Heart left ventricle (tissue), 16 donors: ENCODE measurements around the gene SRI. TPM values are rescaled to one million over a fixed set of nuclear protein-coding genes. Genes with fewer than 3 reads are reported as not detected.

Experiments
- ATAC-seq, 4 donors: fragments of 200-7000 bp; cut with Tn5 transposase; one replicate each; pipeline ENCODE4 v1.9.1; 2020 to 2022; ENCODE audit warnings: moderate library complexity in 4 of 4, mild to moderate bottlenecking in 3 of 4, moderate number of reproducible peaks in 1 of 4
- DNase-seq, 5 donors: peaks; one replicate each; pipeline ENCODE4 v3.0.0-alpha.2; 2020
- H3K27ac ChIP-seq, 12 donors: fragments of 200-600 bp; sonication (generic) in 4 of 12; one replicate each; pipeline versions ENCODE4 v1.5.0 to v1.8.0; 2016 to 2022; ENCODE audit warnings: mild to moderate bottlenecking in 2 of 12
- H3K27me3 ChIP-seq, 9 donors: fragments of 200-600 bp; sonication (generic) in 2 of 9; one replicate each; pipeline versions ENCODE4 v1.5.1 to v1.8.0; 2016 to 2022; ENCODE audit warnings: mild to moderate bottlenecking in 3 of 9
- H3K36me3 ChIP-seq, 9 donors: fragments of 200-600 bp; sonication (generic) in 2 of 9; one replicate each; pipeline versions ENCODE4 v1.5.0 to v1.8.0; 2018 to 2022; ENCODE audit warnings: mild to moderate bottlenecking in 2 of 9
- H3K4me1 ChIP-seq, 12 donors: fragments of 200-600 bp; sonication (generic) in 4 of 12; one replicate each; pipeline versions ENCODE4 v1.5.0 to v1.8.0; 2016 to 2022; ENCODE audit warnings: mild to moderate bottlenecking in 3 of 12
- H3K4me3 ChIP-seq, 12 donors: fragments of 200-600 bp; sonication (generic) in 4 of 12; one replicate each; pipeline versions ENCODE4 v1.5.0 to v1.8.0; 2017 to 2022; ENCODE audit warnings: mild to moderate bottlenecking in 9 of 12, moderate library complexity in 4 of 12
- H3K9me3 ChIP-seq, 12 donors: fragments of 200-600 bp; sonication (generic) in 4 of 12; one replicate each; pipeline versions ENCODE4 v1.5.0 to v1.8.0; 2016 to 2022; ENCODE audit warnings: mild to moderate bottlenecking in 1 of 12
- POLR2A ChIP-seq, 2 donors: fragments of 450-650 bp; IDR thresholded peaks; one replicate each; pipeline ENCODE4 v1.6.1; 2017; ENCODE audit warnings: antibody characterized with exemption in 2 of 2, mild to moderate bottlenecking in 2 of 2, moderate library complexity in 2 of 2
- WGBS, 4 donors: extraction: QIAGEN DNeasy Blood & Tissue Kit in 2 of 4; methylation state at CpG; one replicate each; pipeline versions ENCODE4 v1.1.5 to v1.1.7; 2013 to 2018; 5-methylcytosine and 5-hydroxymethylcytosine counted together
- intact Hi-C, 10 donors: fragments of 100-400 bp; cut with DNase I; formaldehyde crosslinking; loops; one replicate each; pipeline versions ENCODE4 v1.11.1 to v1.14.2; 2022
- polyA plus RNA-seq, 2 donors: library from polyadenylated mRNA; stranded (reverse); fragments of 200-250 nt; gene quantifications; one replicate each; pipeline ENCODE4 v1.2.3, GENCODE V29; 2013
- total RNA-seq, 9 donors: library from RNA; depleted of rRNA in 2 of 9; stranded (reverse); fragments of >200 nt in 2 of 9; fragmentation: NEBNext Ultra II Directional in 3 of 9; extraction: Animal tissue kit (Norgen Biotek cat#: 25700) in 3 of 9; gene quantifications; one replicate each; pipeline versions ENCODE4 v1.1.0 to v1.2.4, GENCODE V29; 2016 to 2023
- TF ChIP-seq, protein P1 (sequence below), 12 donors: fragments of 200-600 bp; sonication (generic) in 4 of 12; IDR thresholded peaks; one replicate each; pipeline versions ENCODE4 v1.5.0 to v1.8.0; 2018 to 2022; ENCODE audit warnings: antibody characterized with exemption in 12 of 12, mild to moderate bottlenecking in 5 of 12
- donor health status: ischemic (EF 13 %, LVEDD 7.1; RV severe dilation, severe dysfunction).
- donor health status: healthy with polysubstance abuse.
- donor health status: DM: no; HTN: yes; CAD: no.
- donor health status: DM: no; HTN: no; CAD: no.
- donor health status: ischemic (EF 25% LVEDD 6.9; RV normal size, moderate dysfunction).
- donor health status: ischemic (EF 25% LVEDD 5.7; RV mildly dilated, moderate dysfunction).
- donor health status: healthy.
- donor health status: DM: yes; HTN: yes; CAD: no.
- donor health status: ischemic (EF 35%, LVEDD 5.7; RV mildly dilated, moderate dysfunction).
- donor health status: nonischemic (EF 11% LVEDD 7.7; RV severe dilation, severe dysfunction).
- donor health status: DM: yes; HTN: yes; CAD: no.
- donor health status: PGD.
- donor health status: ischemic (EF 29% LVEDD 5.4; RV normal size, mild dysfunction).
- donor health status: nonischemic (EF 23%, LVEDD 6.1; RV moderate dilation, normal function).

Gene SRI
- total and polyA plus RNA-seq, 11 donors, result 25.9 to 88.5 (median 68.9) TPM

DNA sequence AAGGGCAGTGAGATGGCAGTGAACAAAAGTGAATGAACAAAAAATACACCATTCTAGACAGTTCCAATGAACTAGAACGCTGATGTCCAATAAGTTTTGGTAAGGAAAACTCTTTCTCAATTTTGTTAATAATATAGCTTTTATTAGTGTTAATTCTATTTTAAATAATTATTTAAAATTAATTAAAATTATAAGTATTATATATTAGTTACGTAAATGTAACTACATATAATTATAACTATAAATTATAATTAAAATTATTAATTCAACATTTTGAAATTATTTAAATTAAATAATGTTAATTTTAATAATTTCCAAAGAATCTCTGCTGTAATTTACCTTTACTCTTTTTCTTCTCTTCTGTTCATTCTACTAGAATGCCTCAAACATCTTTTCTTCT is 5.4 kb downstream of the SRI start:
- ATAC-seq, result no peak
- peaks cover 0 to 18% (median 14%) of the 10 kb centered on the region in 12 donors for H3K4me1 ChIP-seq

GRCh38 chr7:88212918-88213317 is 6.9 kb downstream of the SRI start:
- peaks cover 0 to 99% (median 91%) of the 10 kb centered on the region in 9 donors for H3K36me3 ChIP-seq
- intact Hi-C loops, result no loop called here
- 95 to 100% (median 100%) methylated on average over 1 of the region's 1 CpG for WGBS, 4 donors
- H3K27ac ChIP-seq, result no peak overlapping the region
- DNase-seq, result no peak
- H3K27me3 ChIP-seq, result no peaks in the 10 kb centered on the region
- peaks cover 0 to 9% (median 3%) of the 10 kb centered on the region in 12 donors for H3K4me1 ChIP-seq
- TF ChIP-seq, protein P1, sequence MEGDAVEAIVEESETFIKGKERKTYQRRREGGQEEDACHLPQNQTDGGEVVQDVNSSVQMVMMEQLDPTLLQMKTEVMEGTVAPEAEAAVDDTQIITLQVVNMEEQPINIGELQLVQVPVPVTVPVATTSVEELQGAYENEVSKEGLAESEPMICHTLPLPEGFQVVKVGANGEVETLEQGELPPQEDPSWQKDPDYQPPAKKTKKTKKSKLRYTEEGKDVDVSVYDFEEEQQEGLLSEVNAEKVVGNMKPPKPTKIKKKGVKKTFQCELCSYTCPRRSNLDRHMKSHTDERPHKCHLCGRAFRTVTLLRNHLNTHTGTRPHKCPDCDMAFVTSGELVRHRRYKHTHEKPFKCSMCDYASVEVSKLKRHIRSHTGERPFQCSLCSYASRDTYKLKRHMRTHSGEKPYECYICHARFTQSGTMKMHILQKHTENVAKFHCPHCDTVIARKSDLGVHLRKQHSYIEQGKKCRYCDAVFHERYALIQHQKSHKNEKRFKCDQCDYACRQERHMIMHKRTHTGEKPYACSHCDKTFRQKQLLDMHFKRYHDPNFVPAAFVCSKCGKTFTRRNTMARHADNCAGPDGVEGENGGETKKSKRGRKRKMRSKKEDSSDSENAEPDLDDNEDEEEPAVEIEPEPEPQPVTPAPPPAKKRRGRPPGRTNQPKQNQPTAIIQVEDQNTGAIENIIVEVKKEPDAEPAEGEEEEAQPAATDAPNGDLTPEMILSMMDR (IDR thresholded peaks at IDR 0.05), result no peak
- TF ChIP-seq POLR2A (IDR thresholded peaks at IDR 0.05), result no peak
- ATAC-seq, result no peak
- no peaks in the 10 kb centered on the region for H3K9me3 ChIP-seq
- no peak overlapping the region for H3K4me3 ChIP-seq

More for the DNA sequence above, 5.4 kb downstream of the SRI start:
- peaks cover 0 to 83% (median 76%) of the 10 kb centered on the region in 9 donors for H3K36me3 ChIP-seq
- H3K27ac ChIP-seq, result no peak overlapping the region
- no peaks in the 10 kb centered on the region for H3K27me3 ChIP-seq
- 96 to 99% (median 97%) methylated on average over 2 of the region's 2 CpGs for WGBS, 4 donors
- no peak for TF ChIP-seq POLR2A (IDR thresholded peaks at IDR 0.05)
- TF ChIP-seq, protein P1 (IDR thresholded peaks at IDR 0.05), result no peak
- H3K4me3 ChIP-seq, result no peak overlapping the region
- DNase-seq, result no peak
- no peaks in the 10 kb centered on the region for H3K9me3 ChIP-seq
- intact Hi-C loops, result no loop called here

GRCh38 chr7:88208521-88208920 is 11.3 kb downstream of the SRI start:
- Histone ChIP-seq H3K27me3 (no peaks in the 10 kb centered on the region), H3K27ac (no peak overlapping the region), H3K36me3 (peaks cover 0 to 100% (median 96%) of the 10 kb centered on the region in 9 donors), H3K4me3 (no peak overlapping the region), H3K9me3 (no peaks in the 10 kb centered on the region), H3K4me1 (no peaks in the 10 kb centered on the region)
- ATAC-seq, result no peak
- DNase-seq, result no peak
- no peak for TF ChIP-seq POLR2A (IDR thresholded peaks at IDR 0.05)
- TF ChIP-seq, protein P1 (IDR thresholded peaks at IDR 0.05), result no peak
- 89 to 92% (median 92%) methylated on average over 3 of the region's 3 CpGs for WGBS, 4 donors
- intact Hi-C loops, result no loop called here

DNA sequence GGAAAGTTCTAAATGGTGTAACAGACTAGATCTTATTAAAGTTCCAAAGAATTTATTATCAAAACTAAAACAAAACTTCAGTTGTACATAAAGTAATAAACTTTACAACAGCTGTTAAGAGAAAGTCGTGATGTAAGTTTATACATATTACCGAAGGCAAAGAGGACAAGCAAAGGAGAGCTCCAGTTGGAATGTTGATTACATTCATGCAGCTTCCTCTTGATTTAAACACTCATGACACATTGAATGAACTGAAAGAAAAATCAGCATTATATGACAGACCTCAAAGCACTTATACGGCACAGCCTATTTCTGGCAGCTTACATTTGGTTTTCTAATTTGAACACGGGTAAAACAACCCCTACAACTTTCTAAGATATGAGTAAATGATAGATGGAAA is 13.6 kb downstream of the SRI start:
- ATAC-seq, result no peak
- H3K36me3 ChIP-seq, result peaks cover 0 to 100% (median 92%) of the 10 kb centered on the region in 9 donors
- DNase-seq, result no peak
- intact Hi-C loops, result no loop called here
- no peak for TF ChIP-seq POLR2A (IDR thresholded peaks at IDR 0.05)
- TF ChIP-seq, protein P1 (IDR thresholded peaks at IDR 0.05), result no peak
- no peaks in the 10 kb centered on the region for H3K9me3 ChIP-seq
- no peak overlapping the region for H3K4me3 ChIP-seq
- no peak overlapping the region for H3K27ac ChIP-seq
- H3K27me3 ChIP-seq, result no peaks in the 10 kb centered on the region
- WGBS, 4 donors, result 79 to 84% (median 81%) methylated on average over 4 of the region's 4 CpGs
- no peaks in the 10 kb centered on the region for H3K4me1 ChIP-seq
